Neural cell (in vitro differentiated cells): Measurements from ENCODE around the gene TIMM13.

Source experiments
- EZH2 ChIP-seq: fragments of 200-600, 300-800 bp; shearing (Covaris generic), sonication (generic); IDR thresholded peaks from 2 replicates; pipeline ENCODE4 v1.6.1; 2014; ENCODE audit warnings: antibody characterized with exemption, low read length, borderline replicate concordance, mild to moderate bottlenecking; ENCODE audit not compliant: insufficient read depth, poor library complexity, severe bottlenecking
- TF ChIP-seq, protein P1 (sequence below): fragments of 450-650 bp; IDR thresholded peaks from 2 replicates; pipeline ENCODE4 v1.5.1; 2014; ENCODE audit warnings: antibody characterized with exemption, mild to moderate bottlenecking, moderate library complexity; ENCODE audit not compliant: poor library complexity, severe bottlenecking

DNA sequence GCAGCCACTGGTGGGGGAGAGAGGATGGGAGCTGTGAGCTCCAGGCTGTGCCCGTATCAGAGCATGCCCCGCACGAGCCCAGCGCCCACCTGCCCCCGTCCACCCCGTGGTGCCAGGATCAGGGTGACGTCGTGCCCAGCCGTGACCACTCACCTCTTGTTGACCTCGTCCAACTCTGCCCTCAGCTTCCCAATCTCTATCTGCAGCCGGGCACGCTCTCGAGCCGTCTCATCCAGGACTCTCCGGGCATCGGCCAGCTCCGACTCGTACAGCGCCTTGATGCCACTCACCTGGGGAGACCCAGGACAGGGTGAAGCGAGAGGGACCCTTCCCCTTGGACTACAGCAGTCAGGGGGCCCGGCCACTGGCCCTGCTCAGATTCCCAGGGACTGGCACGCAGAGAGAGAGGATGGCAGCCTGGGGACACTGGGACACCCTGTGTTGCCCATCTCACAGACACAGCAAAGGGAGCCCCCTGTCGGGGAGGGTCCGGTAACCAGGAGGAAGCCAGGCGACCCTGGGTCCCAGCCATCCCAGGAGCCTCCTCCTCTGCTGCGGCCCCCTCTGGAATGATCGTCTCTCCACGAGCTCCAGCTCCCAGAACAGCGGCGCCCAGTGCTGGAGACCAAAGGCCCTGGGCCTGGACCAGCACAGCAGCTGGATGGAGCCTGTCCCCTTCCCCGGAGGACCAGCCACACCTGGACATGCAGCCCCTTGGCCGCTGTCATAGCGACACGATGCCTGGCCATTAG lies 17.0 kb upstream of the TIMM13 start:
- no peak for TF ChIP-seq EZH2
- TF ChIP-seq, protein P1, sequence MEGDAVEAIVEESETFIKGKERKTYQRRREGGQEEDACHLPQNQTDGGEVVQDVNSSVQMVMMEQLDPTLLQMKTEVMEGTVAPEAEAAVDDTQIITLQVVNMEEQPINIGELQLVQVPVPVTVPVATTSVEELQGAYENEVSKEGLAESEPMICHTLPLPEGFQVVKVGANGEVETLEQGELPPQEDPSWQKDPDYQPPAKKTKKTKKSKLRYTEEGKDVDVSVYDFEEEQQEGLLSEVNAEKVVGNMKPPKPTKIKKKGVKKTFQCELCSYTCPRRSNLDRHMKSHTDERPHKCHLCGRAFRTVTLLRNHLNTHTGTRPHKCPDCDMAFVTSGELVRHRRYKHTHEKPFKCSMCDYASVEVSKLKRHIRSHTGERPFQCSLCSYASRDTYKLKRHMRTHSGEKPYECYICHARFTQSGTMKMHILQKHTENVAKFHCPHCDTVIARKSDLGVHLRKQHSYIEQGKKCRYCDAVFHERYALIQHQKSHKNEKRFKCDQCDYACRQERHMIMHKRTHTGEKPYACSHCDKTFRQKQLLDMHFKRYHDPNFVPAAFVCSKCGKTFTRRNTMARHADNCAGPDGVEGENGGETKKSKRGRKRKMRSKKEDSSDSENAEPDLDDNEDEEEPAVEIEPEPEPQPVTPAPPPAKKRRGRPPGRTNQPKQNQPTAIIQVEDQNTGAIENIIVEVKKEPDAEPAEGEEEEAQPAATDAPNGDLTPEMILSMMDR = no peak
